NCI-H2227 (cell line): ENCODE data around the gene CYSTM1.

ENCODE experiments used
- DNase-seq: peaks from one replicate; lab custom pipeline; 2025; ENCODE audit not compliant: unreplicated experiment; lab: John Stamatoyannopoulos, UW

The CYSTM1 gene

DNA sequence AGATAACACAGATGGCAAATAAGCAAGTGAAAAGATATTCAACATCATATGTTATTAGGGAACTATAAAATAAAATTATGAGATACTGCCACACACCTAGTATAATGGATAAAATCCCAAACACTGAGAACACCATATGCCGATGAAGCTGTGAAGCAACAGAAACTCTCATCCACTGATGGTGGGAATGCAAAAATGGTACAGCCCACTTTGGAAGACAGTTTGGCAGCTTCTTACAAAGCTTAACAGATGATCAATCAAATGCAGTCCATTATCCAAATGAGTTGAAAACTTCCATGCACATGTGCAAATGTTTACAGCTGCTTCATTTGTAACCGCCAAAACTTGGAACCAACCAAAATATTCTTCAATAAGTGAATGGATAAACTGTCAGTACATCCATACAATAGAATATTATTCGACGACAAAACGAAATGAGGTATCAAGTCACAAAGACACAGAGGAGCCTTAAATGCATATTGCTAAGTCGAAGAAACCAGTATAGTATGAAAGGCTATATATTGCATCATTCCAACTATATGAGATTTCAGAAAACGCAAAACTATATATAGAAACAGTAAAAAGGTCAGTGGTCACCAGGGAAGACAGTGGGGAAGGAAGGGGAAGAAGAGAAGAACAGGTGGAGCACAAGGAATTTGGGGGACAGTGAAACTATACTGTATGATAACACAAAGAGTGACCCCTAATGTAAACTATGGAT is 113.0 kb downstream of the CYSTM1 start:
- no peak for DNase-seq

DNA sequence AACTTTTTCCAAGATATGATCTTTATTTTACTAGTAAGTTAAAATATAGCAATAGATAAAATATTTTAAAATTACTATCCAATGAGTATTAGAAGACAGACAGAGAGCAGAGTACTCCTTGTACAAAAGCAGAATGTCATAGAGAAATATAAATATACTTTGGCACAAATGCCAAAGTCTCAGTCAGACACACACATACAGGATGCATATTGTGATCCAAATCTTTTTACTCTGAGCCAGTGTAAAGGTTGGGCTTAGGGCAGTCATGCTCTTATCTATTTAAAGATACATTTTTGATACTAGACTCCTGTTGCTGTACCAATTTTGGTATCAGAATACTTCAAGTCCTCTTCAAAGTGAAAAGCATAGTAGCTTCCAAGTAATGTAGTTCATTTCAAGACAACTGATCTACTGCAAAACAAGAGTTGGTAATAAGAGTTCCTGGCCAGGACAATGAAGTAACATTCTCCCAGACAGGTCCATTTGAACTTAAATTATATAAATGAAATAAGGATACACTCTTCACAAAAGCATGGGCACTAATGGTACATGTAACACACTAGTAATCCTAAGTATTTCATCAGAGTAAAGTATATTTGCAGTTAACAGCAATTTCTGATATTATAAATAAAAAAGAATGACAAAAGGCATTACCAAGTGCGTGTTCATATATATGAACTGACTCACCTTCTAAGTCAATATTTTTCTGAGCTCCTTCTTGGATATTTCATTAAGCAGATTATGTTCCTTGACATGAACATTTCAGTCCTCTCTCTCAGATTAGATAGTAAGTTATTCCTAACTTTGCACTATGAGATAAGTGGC is 117.4 kb downstream of the CYSTM1 start:
- DNase-seq = no peak
